ENCODE results near the gene KCNJ11. TPM values are rescaled to one million over a fixed set of nuclear protein-coding genes. Genes with fewer than 3 reads are reported as not detected.

The KCNJ11 gene
- total and polyA plus RNA-seq, 2 of the 13 experiments (the other 11 are each of a cell fraction or from before 2014, with no cell fraction given) = 0.38 to 1.6 TPM

GRCh38 chr11:17406818-17407149, 18.3 kb upstream of the KCNJ11 start:
- Histone ChIP-seq H3K36me3 (replicated peaks in 1 of 2; ENCODE audit: control insufficient read depth in 1 of 2, insufficient read depth in 2 of 2, low read length in 2 of 2) (no peaks in the 10 kb centered on the region), H3K27me3 (ENCODE audit: control insufficient read depth in 1 of 2, insufficient read depth in 2 of 2, low read length in 2 of 2) (0 out of 5 replicates have a peak, but pooled peaks cover 0 to 8% of the 10 kb centered on the region in 2 experiments), H3K9me3 (ENCODE audit: low read length) (no peaks in the 10 kb centered on the region), H3K9ac (ENCODE audit: insufficient read depth, low read depth, low read length) (no peak overlapping the region), H3K27ac (ENCODE audit: extremely low read length, insufficient read depth, low read length) (no peak overlapping the region), H3K4me1 (ENCODE audit: insufficient read depth, low read length) (peaks cover 14% of the 10 kb centered on the region), H3K4me2 (ENCODE audit: low read depth, low read length) (no peak overlapping the region), H2AFZ (ENCODE audit: low read length) (no peak overlapping the region), H4K20me1 (ENCODE audit: insufficient read depth, low read length) (no peaks in the 10 kb centered on the region), H3K4me3 (replicated peaks in 1 of 3; ENCODE audit: insufficient read depth in 1 of 3, low read depth in 2 of 3, low read length in 3 of 3) (no peak overlapping the region), H3K79me2 (ENCODE audit: insufficient read depth, low read length) (no peaks in the 10 kb centered on the region)
- 68% methylated on average over 9 of the region's 13 CpGs for WGBS (ENCODE audit: low lambda C conversion rate)
- ATAC-seq (no peak), DNase-seq (ENCODE audit: low spot score) (no peak), FAIRE-seq (no peak)
- POLR2A ChIA-PET = no interaction called here
- CTCF ChIA-PET (ENCODE audit: low intra/inter-chr PET ratio, low total read pairs) = no interaction called here
- no TSS peak for BruUV-seq (replicated peaks)
- in situ Hi-C loops (cut with HindIII; ENCODE audit: extremely low pct_ligation_motif_present, low pct_unique_long_range_greater_than_20kb) (no loop called here), intact Hi-C loops (cut with micrococcal nuclease; ENCODE audit: unreplicated experiment) (no loop called here)
- TF ChIP-seq, protein P1, sequence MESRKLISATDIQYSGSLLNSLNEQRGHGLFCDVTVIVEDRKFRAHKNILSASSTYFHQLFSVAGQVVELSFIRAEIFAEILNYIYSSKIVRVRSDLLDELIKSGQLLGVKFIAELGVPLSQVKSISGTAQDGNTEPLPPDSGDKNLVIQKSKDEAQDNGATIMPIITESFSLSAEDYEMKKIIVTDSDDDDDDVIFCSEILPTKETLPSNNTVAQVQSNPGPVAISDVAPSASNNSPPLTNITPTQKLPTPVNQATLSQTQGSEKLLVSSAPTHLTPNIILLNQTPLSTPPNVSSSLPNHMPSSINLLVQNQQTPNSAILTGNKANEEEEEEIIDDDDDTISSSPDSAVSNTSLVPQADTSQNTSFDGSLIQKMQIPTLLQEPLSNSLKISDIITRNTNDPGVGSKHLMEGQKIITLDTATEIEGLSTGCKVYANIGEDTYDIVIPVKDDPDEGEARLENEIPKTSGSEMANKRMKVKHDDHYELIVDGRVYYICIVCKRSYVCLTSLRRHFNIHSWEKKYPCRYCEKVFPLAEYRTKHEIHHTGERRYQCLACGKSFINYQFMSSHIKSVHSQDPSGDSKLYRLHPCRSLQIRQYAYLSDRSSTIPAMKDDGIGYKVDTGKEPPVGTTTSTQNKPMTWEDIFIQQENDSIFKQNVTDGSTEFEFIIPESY (CRISPR knock-in tag; IDR thresholded peaks at IDR 0.05) = peak; percentile 40; the same call in 1 of the 2 replicates
- TF ChIP-seq ZMYM2 (CRISPR knock-in tag; IDR thresholded peaks at IDR 0.05) = no peak

GRCh38 chr11:17406082-17406817, 17.8 kb upstream of the KCNJ11 start:
- Histone ChIP-seq H3K4me2 (ENCODE audit: low read depth, low read length) (peak overlapping the region; percentile 67), H2AFZ (ENCODE audit: low read length) (no peak overlapping the region)

More at GRCh38 chr11:17406082-17406817, 17.8 kb upstream of the KCNJ11 start:
- no peak overlapping the region for H3K9ac ChIP-seq (ENCODE audit: insufficient read depth, low read depth, low read length)
- no peaks in the 10 kb centered on the region for H3K9me3 ChIP-seq (ENCODE audit: low read length)
- intact Hi-C loops (cut with micrococcal nuclease; ENCODE audit: unreplicated experiment) = no loop called here
- no peaks in the 10 kb centered on the region for H4K20me1 ChIP-seq (ENCODE audit: insufficient read depth, low read length)
- ChIA-PET POLR2A (no interaction called here), CTCF (ENCODE audit: low intra/inter-chr PET ratio, low total read pairs) (no interaction called here)
- DNase-seq (ENCODE audit: low spot score) (no peak), ATAC-seq (no peak), FAIRE-seq (no peak)
- BruUV-seq (replicated peaks) = no TSS peak
- H3K79me2 ChIP-seq (ENCODE audit: insufficient read depth, low read length) = no peaks in the 10 kb centered on the region
- TF ChIP-seq ZMYM3 (CRISPR knock-in tag; IDR thresholded peaks at IDR 0.05) (peak; percentile 26; the same call in 1 of the 2 replicates), ZNF629 (CRISPR knock-in tag; conservative IDR thresholded peaks at IDR 0.05) (peak; percentile 86), CENPT (CRISPR knock-in tag; IDR thresholded peaks at IDR 0.05; ENCODE audit: low read depth) (no peak)
- H3K27me3 ChIP-seq (ENCODE audit: control insufficient read depth in 1 of 2, insufficient read depth in 2 of 2, low read length in 2 of 2) = peaks cover 0 to 13% of the 10 kb centered on the region in 2 experiments; a peak in 2 of 5 replicates
- peaks cover 14% of the 10 kb centered on the region for H3K4me1 ChIP-seq (ENCODE audit: insufficient read depth, low read length)
- H3K4me3 ChIP-seq (replicated peaks in 1 of 3; ENCODE audit: insufficient read depth in 1 of 3, low read depth in 2 of 3, low read length in 3 of 3) = 0 out of 6 replicates have a peak overlapping the region, but pooled peaks of 1 of the 3 experiments have one; percentile 40
- H3K27ac ChIP-seq (ENCODE audit: extremely low read length, insufficient read depth, low read length) = no peak overlapping the region
- in situ Hi-C loops (cut with HindIII; ENCODE audit: extremely low pct_ligation_motif_present, low pct_unique_long_range_greater_than_20kb) = no loop called here
- no peaks in the 10 kb centered on the region for H3K36me3 ChIP-seq (replicated peaks in 1 of 2; ENCODE audit: control insufficient read depth in 1 of 2, insufficient read depth in 2 of 2, low read length in 2 of 2)
- 36% methylated on average over 2 of the region's 8 CpGs for WGBS (ENCODE audit: low lambda C conversion rate)
